ENCODE data around the gene ST6GALNAC6.
A peak's percentile ranks its signal among the peaks of the same experiment; 100 is the strongest.

Gene ST6GALNAC6

GRCh38 chr9:127930231-127931091 is 31.1 kb upstream of the ST6GALNAC6 start, which contains the start of gene PIP5KL1:
Gene PIP5KL1, minus strand, starts transcription at chr9:127930777. Its CDS starts 25 bp downstream, at chr9:127930752.
- Mint-ChIP-seq H3K36me3 (ENCODE audit: low read depth) (no peaks in the 10 kb centered on the region), H3K4me3 (peak within 1 kb of the TSS; percentile 60), H3K27ac (no peak within 1 kb of the TSS), H3K4me1 (peaks cover 16% of the 10 kb centered on the region), H3K27me3 (ENCODE audit: low read depth, poor library complexity) (peaks cover 52% of the 10 kb centered on the region), H3K9me3 (no peaks in the 10 kb centered on the region)
- DNase-seq: peak; percentile 95
- TF ChIP-seq, protein P1, sequence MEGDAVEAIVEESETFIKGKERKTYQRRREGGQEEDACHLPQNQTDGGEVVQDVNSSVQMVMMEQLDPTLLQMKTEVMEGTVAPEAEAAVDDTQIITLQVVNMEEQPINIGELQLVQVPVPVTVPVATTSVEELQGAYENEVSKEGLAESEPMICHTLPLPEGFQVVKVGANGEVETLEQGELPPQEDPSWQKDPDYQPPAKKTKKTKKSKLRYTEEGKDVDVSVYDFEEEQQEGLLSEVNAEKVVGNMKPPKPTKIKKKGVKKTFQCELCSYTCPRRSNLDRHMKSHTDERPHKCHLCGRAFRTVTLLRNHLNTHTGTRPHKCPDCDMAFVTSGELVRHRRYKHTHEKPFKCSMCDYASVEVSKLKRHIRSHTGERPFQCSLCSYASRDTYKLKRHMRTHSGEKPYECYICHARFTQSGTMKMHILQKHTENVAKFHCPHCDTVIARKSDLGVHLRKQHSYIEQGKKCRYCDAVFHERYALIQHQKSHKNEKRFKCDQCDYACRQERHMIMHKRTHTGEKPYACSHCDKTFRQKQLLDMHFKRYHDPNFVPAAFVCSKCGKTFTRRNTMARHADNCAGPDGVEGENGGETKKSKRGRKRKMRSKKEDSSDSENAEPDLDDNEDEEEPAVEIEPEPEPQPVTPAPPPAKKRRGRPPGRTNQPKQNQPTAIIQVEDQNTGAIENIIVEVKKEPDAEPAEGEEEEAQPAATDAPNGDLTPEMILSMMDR (IDR thresholded peaks at IDR 0.05): no peak

DNA sequence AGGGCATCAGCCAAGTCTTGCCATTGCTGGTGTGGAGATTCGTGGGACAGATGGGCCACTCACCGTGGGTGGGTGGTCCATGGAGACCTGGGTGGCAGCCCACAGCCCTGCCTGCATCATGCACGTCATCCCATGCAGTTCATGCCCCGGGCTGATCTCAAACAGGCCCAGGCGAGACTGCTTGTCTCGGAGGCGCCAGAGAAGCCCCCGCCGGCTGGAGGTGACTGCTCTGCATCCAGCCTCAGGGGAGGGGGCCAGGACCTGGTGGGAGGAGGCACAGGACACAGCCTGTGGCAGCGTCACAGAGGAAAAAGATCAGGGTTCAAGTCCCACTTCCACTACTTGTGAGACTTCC is 30.2 kb upstream of the ST6GALNAC6 start:
- TF ChIP-seq, protein P1 (IDR thresholded peaks at IDR 0.05): no peak
- no peaks in the 10 kb centered on the region for H3K36me3 Mint-ChIP-seq (ENCODE audit: low read depth)
- peak overlapping the region; percentile 60 for H3K4me3 Mint-ChIP-seq
- H3K4me1 Mint-ChIP-seq: peaks cover 10% of the 10 kb centered on the region
- H3K9me3 Mint-ChIP-seq: no peaks in the 10 kb centered on the region
- peaks cover 61% of the 10 kb centered on the region for H3K27me3 Mint-ChIP-seq (ENCODE audit: low read depth, poor library complexity)
- no peak for DNase-seq
- no peak overlapping the region for H3K27ac Mint-ChIP-seq

- Mint-ChIP-seq H3K27me3 (ENCODE audit: low read depth, poor library complexity) (peaks cover 67% of the 10 kb centered on the region), H3K27ac (no peak overlapping the region), H3K36me3 (ENCODE audit: low read depth) (no peaks in the 10 kb centered on the region), H3K4me1 (peaks cover 10% of the 10 kb centered on the region), H3K9me3 (no peaks in the 10 kb centered on the region), H3K4me3 (peak overlapping the region; percentile 65)
- TF ChIP-seq, protein P1 (IDR thresholded peaks at IDR 0.05): no peak
- no peak for DNase-seq
These were observed 29.5 kb upstream of the ST6GALNAC6 start for GRCh38 chr9:127928676-127929624.

GRCh38 chr9:127927988-127928675 is 28.7 kb upstream of the ST6GALNAC6 start:
- TF ChIP-seq, protein P1 (IDR thresholded peaks at IDR 0.05): no peak
- no peaks in the 10 kb centered on the region for H3K9me3 Mint-ChIP-seq
- H3K4me3 Mint-ChIP-seq: no peak overlapping the region
- no peak overlapping the region for H3K27ac Mint-ChIP-seq
- DNase-seq: peak; percentile 48
- H3K36me3 Mint-ChIP-seq (ENCODE audit: low read depth): no peaks in the 10 kb centered on the region
- H3K4me1 Mint-ChIP-seq: peaks cover 10% of the 10 kb centered on the region
- peaks cover 75% of the 10 kb centered on the region for H3K27me3 Mint-ChIP-seq (ENCODE audit: low read depth, poor library complexity)

- H3K4me1 Mint-ChIP-seq: peaks cover 10% of the 10 kb centered on the region
- no peaks in the 10 kb centered on the region for H3K9me3 Mint-ChIP-seq
- no peak overlapping the region for H3K27ac Mint-ChIP-seq
- H3K36me3 Mint-ChIP-seq (ENCODE audit: low read depth): no peaks in the 10 kb centered on the region
- H3K4me3 Mint-ChIP-seq: peak overlapping the region; percentile 66
- peak; percentile 57 for DNase-seq
- H3K27me3 Mint-ChIP-seq (ENCODE audit: low read depth, poor library complexity): peaks cover 83% of the 10 kb centered on the region
- TF ChIP-seq, protein P1 (IDR thresholded peaks at IDR 0.05): no peak
These were observed 28.0 kb upstream of the ST6GALNAC6 start for GRCh38 chr9:127927201-127927987.
